ENCODE results near the gene SLC27A4. TPM values are rescaled to one million over a fixed set of nuclear protein-coding genes. Genes with fewer than 3 reads are reported as not detected.

The SLC27A4 gene
- total RNA-seq, 4 donors from 2014 or later, result 10.9 to 30.4 (median 26.1) TPM

DNA sequence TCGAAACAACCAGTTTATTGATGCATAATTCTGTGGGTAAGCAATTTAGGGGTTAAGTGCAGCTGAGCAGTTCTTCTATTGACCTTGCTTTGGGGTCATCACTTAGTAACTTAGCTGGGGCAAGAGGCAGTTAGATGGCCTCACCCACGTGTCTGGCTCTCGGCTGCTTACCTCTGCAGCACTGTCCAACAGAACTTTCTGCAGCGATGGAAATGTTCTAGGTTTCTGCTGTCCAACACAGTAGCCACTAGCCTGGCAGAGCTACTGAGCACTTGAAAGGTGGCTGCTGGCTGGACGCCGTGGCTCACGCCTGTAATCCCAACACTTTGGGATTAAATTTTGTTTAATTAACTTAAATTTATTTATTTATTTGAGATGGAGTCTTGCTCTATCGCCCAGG, 17.8 kb downstream of the SLC27A4 start:
- no peak for DNase-seq
- Histone ChIP-seq H3K27ac (no peak overlapping the region), H3K4me1 (peaks cover 5 to 13% of the 10 kb centered on the region in 2 donors), H3K36me3 (peaks cover 0 to 24% of the 10 kb centered on the region in 2 donors), H3K9me3 (no peaks in the 10 kb centered on the region), H3K27me3 (no peaks in the 10 kb centered on the region), H3K4me3 (no peak overlapping the region)
- ATAC-seq, result no peak
- intact Hi-C loops (cut with DNase I; ENCODE audit: low total_unique reads) (no loop called here), in situ Hi-C loops (cut with MboI; ENCODE audit: low sequenced_read_pairs in 4 of 4) (no loop called here)
- TF ChIP-seq, protein P1, sequence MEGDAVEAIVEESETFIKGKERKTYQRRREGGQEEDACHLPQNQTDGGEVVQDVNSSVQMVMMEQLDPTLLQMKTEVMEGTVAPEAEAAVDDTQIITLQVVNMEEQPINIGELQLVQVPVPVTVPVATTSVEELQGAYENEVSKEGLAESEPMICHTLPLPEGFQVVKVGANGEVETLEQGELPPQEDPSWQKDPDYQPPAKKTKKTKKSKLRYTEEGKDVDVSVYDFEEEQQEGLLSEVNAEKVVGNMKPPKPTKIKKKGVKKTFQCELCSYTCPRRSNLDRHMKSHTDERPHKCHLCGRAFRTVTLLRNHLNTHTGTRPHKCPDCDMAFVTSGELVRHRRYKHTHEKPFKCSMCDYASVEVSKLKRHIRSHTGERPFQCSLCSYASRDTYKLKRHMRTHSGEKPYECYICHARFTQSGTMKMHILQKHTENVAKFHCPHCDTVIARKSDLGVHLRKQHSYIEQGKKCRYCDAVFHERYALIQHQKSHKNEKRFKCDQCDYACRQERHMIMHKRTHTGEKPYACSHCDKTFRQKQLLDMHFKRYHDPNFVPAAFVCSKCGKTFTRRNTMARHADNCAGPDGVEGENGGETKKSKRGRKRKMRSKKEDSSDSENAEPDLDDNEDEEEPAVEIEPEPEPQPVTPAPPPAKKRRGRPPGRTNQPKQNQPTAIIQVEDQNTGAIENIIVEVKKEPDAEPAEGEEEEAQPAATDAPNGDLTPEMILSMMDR (IDR thresholded peaks at IDR 0.05 in 4 of 5, conservative IDR thresholded peaks at IDR 0.05 in 1 of 5), result no peak
- no peak for TF ChIP-seq POLR2A (IDR thresholded peaks at IDR 0.05)

- no peak for ATAC-seq
- no peak overlapping the region for H3K4me3 ChIP-seq
- intact Hi-C loops (cut with DNase I; ENCODE audit: low total_unique reads), result no loop called here
Observed at GRCh38 chr9:128358861-128359260, 18.5 kb downstream of the SLC27A4 start.

GRCh38 chr9:128360826-128361225, 20.5 kb downstream of the SLC27A4 start:
- in situ Hi-C loops (cut with MboI; ENCODE audit: low sequenced_read_pairs in 4 of 4), result loop anchor here in 2 of 4 donors (5.0 to 10.0 kb wide), 2 partner anchors 51 to 54 kb away; no protein-coding TSS in a partner anchor
- no peak overlapping the region for H3K27ac ChIP-seq
- H3K27me3 ChIP-seq, result no peaks in the 10 kb centered on the region
- no peaks in the 10 kb centered on the region for H3K9me3 ChIP-seq
- intact Hi-C loops (cut with DNase I; ENCODE audit: low total_unique reads), result no loop called here
- H3K4me1 ChIP-seq, result peaks cover 15 to 19% of the 10 kb centered on the region in 2 donors
- no peak overlapping the region for H3K4me3 ChIP-seq
- no peak for ATAC-seq
- H3K36me3 ChIP-seq, result peaks cover 0 to 10% of the 10 kb centered on the region in 2 donors
- TF ChIP-seq, protein P1 (IDR thresholded peaks at IDR 0.05 in 4 of 5, conservative IDR thresholded peaks at IDR 0.05 in 1 of 5), result no peak
- no peak for TF ChIP-seq POLR2A (IDR thresholded peaks at IDR 0.05)
- no peak for DNase-seq

More at GRCh38 chr9:128358861-128359260, 18.5 kb downstream of the SLC27A4 start:
- no peak for TF ChIP-seq POLR2A (IDR thresholded peaks at IDR 0.05)
- TF ChIP-seq, protein P1 (IDR thresholded peaks at IDR 0.05 in 4 of 5, conservative IDR thresholded peaks at IDR 0.05 in 1 of 5), result no peak
- Histone ChIP-seq H3K27ac (no peak overlapping the region), H3K4me1 (peaks cover 5 to 13% of the 10 kb centered on the region in 2 donors), H3K9me3 (no peaks in the 10 kb centered on the region), H3K27me3 (no peaks in the 10 kb centered on the region), H3K36me3 (peaks cover 0 to 20% of the 10 kb centered on the region in 2 donors)
- in situ Hi-C loops (cut with MboI; ENCODE audit: low sequenced_read_pairs in 4 of 4), result no loop called here
- no peak for DNase-seq

- no peaks in the 10 kb centered on the region for H3K9me3 ChIP-seq
- in situ Hi-C loops (cut with MboI; ENCODE audit: low sequenced_read_pairs in 4 of 4), result loop anchor here in 2 of 4 donors (5.0 to 10.0 kb wide), 2 partner anchors 51 to 53 kb away; no protein-coding TSS in a partner anchor
- peak overlapping the region; percentile 19 to 57 (median 46) for H3K27ac ChIP-seq
- peaks cover 0 to 3% of the 10 kb centered on the region in 2 donors for H3K36me3 ChIP-seq
- H3K27me3 ChIP-seq, result no peaks in the 10 kb centered on the region
- peaks cover 15 to 19% of the 10 kb centered on the region in 2 donors for H3K4me1 ChIP-seq
- ATAC-seq (peak in 1 of 2 donors; percentile 13), DNase-seq (no peak)
- TF ChIP-seq POLR2A (IDR thresholded peaks at IDR 0.05), result no peak
- TF ChIP-seq, protein P1 (IDR thresholded peaks at IDR 0.05 in 4 of 5, conservative IDR thresholded peaks at IDR 0.05 in 1 of 5), result no peak
- H3K4me3 ChIP-seq, result peak overlapping the region; percentile 42 to 53 (median 47)
- intact Hi-C loops (cut with DNase I; ENCODE audit: low total_unique reads), result no loop called here
Observed at GRCh38 chr9:128361296-128361985, 21.1 kb downstream of the SLC27A4 start.

All from gastrocnemius medialis (tissue), 4 donors.